ENCODE measurements around the gene ARHGAP10.
"Not testable (repeated sequence)": the region's sequence is repeated elsewhere in the genome, so short reads cannot be mapped to it uniquely, and the experiment has no call there.

Gene ARHGAP10

GRCh38 chr4:148073349-148073748 lies 341.5 kb downstream of the ARHGAP10 start:
- no peak for DNase-seq

DNA sequence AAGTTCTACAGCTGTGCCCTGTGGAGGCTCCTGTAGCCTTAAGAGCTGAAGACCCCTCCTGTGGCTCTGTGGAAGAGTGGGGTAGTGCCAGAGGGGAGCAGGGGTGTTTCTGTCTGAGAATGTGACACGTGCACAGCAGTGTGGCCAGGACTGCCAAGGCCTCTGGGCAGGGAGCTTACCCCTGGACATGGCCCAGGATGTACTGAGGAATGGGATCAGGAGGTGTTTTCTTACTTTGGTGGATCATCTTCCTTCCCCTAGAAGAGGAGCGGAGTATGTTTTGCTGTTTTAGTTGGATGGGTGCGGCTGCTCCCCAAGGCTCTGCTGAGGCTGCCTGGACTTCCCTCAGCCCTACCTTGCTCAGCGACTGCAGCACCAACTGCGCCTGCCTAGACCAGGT lies 342.6 kb downstream of the ARHGAP10 start:
- DNase-seq, result no peak

DNA sequence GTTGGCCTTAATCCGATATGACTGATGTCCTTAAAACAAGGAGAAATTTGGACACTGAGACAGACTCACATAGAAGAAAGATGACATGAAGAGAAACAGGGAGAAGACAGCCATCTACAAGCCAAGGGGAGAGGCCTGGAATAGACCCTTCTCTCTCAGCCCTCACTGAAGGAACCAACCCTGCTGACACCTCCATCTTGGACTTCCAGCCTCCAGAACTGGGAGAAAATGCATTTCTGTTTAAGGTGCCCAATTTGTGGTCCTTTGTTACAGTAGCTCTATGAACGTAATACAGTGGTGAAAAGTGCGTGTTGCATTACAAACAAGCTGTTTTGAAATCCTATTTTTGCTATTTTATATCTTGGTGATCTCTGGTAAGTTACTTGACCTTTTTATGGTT lies 343.6 kb downstream of the ARHGAP10 start:
- no peak for DNase-seq

DNA sequence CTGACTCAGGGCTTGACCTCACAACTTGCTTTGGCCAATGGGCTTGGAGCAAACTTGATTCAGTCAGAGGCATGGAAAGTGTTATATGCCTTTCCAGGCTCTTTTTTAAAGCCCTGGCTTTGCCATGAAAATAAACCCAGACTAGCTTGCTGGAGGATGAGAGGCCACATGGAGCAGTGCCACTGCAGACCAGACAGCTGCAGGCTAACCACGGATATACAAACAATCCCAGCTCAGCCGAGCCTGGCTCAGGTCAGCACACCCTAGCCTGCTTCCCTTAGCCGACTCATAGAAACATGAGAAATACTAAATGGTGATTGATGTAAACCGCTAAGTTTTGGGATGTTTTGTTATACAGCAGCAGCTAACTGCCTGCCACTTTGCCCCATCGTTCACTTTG lies 345.1 kb downstream of the ARHGAP10 start:
- no peak for DNase-seq

GRCh38 chr4:148077581-148077980 lies 345.7 kb downstream of the ARHGAP10 start:
- no peak for DNase-seq

DNA sequence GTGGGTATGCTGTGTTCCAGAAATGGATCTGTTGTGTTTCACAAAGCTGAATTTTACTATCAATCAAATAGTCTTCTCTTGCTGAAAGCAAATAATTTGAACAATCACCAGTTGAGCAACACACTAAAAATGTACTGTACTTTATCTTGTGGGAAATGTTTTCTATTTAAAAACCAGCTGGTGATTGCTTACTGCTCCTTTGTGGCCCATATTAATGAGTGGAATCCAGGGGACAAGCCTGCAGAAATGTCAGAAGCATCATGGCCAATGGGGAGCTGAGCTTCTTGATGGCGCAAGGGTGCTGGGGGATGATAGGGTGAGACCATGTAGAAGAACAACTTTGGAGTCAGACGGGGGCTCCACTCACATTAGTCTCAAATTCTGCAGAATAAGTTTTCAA lies 346.2 kb downstream of the ARHGAP10 start:
- no peak for DNase-seq

- DNase-seq, result no peak
Observed at GRCh38 chr4:148079961-148080360, 348.1 kb downstream of the ARHGAP10 start.

DNA sequence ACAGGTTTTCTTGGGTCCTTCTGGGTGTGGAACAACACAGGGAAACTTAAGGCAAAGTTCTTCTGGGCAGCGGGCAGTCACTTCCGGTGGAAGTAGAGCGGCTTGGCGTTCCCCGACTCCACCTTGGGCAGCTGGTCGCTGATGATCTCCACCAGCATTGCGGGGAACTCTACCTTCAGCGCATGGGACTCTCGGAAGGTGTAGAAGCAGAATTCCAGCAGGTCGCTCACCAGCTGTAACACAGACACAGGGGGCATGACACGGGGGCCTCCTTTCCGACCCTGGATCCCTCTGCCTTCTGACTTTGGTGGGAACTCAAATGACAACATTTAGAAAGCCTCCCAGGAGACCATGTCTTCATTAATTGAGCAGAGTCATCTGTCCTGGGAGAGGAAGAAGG lies 349.4 kb downstream of the ARHGAP10 start:
- no peak for DNase-seq

- DNase-seq, result no peak
Observed at GRCh38 chr4:148081745-148082144, 349.9 kb downstream of the ARHGAP10 start.

DNA sequence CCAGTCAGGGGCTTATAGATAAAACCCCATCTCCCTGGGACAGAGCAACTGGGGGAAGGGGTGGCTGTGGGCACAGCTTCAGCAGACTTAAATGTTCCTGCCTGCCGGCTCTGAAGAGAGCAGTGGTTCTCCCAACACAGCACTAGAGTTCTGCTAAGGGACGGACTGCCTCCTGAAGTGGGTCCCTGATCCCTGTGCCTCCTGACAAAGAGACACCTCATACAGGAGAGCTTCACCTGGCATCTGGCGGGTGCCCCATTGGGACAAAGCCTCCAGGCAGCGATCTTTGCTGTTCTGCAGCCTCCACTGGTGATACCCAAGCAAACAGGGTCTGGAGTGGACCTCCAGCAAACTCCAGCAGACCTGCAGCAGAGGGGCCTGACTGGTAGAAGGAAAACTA lies 351.2 kb downstream of the ARHGAP10 start:
- DNase-seq, result not testable (repeated sequence)

GRCh38 chr4:148089624-148090023 lies 357.7 kb downstream of the ARHGAP10 start:
- no peak for DNase-seq

DNA sequence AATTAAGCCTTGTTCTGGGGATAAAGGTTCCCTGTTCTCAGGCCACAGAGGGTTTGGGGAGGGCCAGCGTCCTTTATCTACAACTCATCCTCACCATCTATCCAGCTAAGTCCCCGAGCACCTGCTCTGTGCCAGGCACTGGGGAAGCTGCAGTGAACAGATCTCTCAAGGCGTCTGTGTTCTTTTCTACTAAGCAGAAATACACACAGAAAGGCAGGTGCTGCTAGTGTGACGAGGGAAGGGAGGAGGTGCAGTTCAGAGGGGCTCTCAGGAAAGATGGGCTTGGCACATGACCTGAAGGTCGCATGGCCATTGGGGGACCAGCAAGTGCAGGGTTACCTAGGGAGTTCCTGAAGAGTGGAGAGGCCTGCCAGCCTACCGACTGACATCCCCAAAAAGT lies 358.1 kb downstream of the ARHGAP10 start:
- DNase-seq, result no peak

DNA sequence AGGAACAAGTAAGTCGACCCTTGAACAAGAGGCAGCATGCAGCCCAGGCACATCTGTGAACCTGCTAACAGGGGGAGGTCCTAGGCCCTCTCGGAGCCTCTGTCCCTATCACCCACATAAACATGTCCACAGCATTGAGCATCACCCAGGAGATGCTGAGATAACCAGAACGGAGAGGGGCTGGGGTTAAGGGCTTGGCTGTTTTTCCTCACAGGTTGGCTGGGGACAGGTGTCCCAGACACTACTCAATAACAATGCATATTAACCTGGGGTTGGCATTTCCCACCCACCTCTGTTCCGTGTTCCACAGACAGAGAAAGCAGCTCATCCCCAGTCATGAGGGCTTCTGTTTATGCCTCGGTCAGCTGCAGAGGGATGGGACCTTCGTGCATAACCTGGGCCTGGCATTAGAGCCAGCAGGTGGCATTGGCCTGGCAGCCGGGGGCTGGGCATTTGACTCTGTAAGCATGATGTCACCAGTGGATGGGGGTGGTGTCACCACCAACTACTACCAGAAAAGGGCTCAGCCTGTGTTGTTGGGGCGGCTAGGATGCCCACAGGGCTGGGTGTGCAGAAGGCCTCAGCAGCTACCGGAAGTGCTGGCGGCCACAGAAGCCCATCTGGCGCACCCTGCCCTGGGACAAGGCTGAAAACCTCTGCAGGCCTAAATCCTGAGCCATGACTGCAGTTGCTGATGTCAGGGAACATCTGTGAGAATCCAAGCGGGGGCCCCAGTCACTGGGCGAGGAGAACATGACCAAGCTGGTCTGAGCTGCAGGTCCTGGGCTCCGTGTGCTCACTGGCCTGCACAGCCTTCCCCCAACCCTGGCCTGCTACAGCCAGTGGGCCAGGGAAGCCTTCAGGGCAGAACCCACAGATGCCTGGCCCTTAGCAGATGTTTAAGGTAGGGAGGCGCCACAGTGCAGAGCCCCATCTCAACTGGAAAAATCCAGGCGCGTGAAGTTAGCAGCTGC lies 358.9 kb downstream of the ARHGAP10 start:
- DNase-seq, result no peak

DNA sequence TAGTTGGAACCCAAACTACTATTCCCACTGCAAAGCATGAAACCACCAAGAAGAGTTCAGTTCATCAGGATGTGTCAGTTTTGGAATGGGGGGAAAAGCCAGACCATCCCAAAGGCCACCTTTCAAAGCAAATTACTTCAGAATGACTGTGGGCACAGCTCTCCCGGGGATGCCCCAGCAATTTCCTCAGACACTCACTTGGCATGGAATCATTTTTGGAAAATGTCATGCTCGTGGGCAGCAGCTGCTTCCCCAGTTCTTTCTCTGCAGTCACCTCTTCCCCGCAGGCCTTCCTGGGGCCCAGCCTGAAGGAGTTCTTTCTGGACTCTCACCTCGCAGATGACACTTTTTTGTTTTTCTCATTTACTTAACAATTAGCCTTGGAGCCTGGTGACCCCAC lies 360.0 kb downstream of the ARHGAP10 start:
- DNase-seq, result no peak

GRCh38 chr4:148092316-148093014 lies 360.6 kb downstream of the ARHGAP10 start:
- no peak for DNase-seq

- DNase-seq, result no peak
Observed at GRCh38 chr4:148093065-148093464, 361.2 kb downstream of the ARHGAP10 start.

- no peak for DNase-seq
Observed at GRCh38 chr4:148094149-148094548, 362.3 kb downstream of the ARHGAP10 start.

DNA sequence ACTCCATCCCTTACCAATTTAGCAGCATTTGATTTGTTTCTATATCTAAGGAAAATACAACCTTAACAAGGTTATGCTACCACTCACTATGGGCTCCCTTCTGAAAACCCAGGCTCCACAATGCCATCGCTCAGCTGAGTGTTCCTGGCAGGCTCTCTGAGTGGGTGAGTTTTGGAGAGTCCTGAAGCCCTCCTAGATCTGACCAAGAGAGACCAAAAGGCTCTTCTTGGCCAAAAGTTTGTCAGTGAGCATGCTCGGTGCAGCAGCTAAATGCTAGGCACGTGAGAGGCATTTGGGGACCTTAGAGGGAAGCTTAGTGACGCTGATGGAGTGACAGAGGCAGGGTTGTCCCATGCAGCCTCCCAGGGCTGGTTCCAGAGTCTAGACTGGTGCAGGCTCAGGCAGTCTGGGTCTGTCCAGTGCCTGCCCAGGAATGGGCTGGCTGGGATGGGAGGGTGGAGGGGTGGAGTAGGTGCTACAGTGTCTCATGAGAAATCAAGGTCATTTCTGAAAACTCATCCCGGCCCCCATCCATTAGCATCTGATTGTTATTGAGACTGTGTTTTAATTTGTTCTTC lies 363.5 kb downstream of the ARHGAP10 start:
- DNase-seq, result no peak

DNA sequence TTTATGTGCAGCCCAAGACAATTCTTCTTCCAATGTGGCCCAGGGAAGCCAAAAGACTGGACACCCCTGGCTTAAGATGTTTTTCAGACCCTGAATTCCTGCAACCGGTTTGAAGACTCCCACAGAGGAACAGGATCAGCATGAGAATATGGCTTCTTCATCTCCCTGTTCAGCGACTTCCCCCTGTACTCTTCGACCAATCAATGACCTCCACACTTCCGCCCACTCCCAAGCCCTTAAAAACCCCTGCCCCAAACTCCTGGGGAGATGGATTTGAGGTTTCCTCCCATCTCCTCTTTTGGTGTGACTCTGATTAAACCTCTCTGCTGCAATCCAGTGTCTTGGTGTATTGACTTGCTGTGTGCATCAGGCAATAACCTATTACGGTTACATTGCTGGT lies 365.9 kb downstream of the ARHGAP10 start:
- DNase-seq, result no peak

DNA sequence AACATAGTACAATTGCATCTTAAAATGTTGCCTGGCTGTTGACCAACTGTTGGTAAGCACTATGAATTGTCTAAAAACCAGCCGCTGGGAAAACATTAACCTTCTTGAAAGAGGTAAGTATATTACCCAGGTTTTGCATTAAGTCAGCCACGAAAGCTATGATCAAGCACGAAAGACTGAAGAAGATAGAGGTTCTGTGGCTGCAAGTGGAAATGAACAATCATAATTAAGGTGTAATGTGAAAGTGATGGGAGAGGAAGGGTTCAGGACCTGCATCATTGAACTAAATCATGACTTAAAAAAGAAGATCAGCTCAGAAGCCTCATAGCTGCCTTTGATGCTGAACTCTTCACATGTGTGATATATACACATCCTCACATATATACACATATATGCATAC lies 369.3 kb downstream of the ARHGAP10 start:
- no peak for DNase-seq

GRCh38 chr4:148101790-148102189 lies 369.9 kb downstream of the ARHGAP10 start:
- no peak for DNase-seq

- no peak for DNase-seq
Observed at GRCh38 chr4:148103597-148104355, 371.9 kb downstream of the ARHGAP10 start.

- DNase-seq, result no peak
Observed at GRCh38 chr4:148108766-148109165, 376.9 kb downstream of the ARHGAP10 start.
